Hematopoietic multipotent progenitor cell treated with erythropoietin and hydrocortisone succinate and interleukin-3 and kit ligand, for 17 days (in vitro differentiated cells): ENCODE results near the gene SIDT2.

Experiments
- DNase-seq: peaks from one replicate; pipeline ENCODE4 v3.0.0-alpha.2; 2015; ENCODE audit warnings: low spot score

SIDT2 gene

GRCh38 chr11:117189191-117189940, 10.8 kb downstream of the SIDT2 start:
- no peak for DNase-seq

DNA sequence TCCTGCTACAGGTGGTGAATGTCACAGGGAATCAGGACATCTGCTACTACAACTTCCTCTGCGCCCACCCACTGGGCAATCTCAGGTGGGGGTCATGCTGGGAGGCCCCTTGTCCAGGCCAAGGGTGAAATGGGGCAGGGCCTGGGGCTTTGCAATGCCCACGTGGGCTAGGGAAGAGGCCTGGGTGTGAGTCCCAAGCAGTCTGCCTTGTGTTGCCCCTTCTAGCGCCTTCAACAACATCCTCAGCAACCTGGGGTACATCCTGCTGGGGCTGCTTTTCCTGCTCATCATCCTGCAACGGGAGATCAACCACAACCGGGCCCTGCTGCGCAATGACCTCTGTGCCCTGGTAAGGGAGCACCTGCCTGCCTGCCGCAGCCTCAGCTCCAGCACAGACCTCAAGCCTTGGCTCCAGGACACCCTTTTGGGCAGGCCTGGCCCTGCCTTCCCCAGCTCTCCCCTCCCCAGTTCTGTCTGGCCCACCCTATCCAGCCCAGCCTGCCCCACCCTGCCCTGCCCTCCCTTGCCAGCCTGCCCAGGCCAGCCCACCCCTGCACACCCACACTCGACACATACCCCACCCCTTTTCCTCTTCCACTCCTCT, 11.5 kb downstream of the SIDT2 start:
- no peak for DNase-seq

DNA sequence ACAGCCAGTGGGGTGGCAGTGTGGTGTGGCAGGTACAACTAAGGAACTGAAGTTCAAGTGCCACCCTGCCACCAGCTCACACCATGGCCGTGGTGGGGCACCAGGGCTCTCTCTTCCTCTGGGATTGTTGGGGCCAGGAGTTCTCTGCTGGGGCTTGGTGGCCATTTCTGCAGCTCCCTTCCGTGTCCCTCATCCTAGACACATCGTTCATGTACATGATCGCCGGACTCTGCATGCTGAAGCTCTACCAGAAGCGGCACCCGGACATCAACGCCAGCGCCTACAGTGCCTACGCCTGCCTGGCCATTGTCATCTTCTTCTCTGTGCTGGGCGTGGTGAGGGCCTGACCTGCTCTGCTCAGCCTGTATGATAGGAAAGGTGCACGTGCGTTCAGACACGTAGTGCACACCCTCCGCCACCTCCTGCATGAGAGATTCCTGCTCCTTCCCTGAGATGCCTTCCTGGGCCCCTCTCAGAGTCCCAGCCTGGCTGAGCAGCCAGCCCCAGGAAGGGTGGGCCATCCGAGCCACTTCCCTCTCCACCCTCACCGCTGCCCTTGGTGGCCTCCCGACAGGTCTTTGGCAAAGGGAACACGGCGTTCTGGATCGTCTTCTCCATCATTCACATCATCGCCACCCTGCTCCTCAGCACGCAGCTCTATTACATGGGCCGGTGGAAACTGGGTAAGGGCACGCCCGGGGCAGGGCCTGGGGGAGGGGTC, 13.3 kb downstream of the SIDT2 start:
- no peak for DNase-seq

DNA sequence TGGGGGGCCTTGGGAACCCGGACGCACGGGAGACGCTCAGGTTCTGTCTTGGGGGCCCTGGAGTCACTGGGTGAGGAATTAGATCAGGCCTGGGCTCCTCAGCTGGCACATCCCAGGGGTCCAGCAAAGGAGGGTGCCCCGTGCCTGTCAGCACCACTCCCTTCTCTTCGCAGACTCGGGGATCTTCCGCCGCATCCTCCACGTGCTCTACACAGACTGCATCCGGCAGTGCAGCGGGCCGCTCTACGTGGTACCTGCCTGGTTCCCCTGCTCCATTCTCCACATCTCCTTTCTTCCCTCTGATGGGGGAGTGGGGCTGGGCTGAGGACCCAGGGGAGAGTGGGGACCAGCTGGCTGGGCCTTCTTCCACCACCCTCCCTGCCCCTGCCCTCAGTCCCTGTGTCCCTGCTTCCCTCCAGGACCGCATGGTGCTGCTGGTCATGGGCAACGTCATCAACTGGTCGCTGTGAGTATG, 13.9 kb downstream of the SIDT2 start:
- no peak for DNase-seq

DNA sequence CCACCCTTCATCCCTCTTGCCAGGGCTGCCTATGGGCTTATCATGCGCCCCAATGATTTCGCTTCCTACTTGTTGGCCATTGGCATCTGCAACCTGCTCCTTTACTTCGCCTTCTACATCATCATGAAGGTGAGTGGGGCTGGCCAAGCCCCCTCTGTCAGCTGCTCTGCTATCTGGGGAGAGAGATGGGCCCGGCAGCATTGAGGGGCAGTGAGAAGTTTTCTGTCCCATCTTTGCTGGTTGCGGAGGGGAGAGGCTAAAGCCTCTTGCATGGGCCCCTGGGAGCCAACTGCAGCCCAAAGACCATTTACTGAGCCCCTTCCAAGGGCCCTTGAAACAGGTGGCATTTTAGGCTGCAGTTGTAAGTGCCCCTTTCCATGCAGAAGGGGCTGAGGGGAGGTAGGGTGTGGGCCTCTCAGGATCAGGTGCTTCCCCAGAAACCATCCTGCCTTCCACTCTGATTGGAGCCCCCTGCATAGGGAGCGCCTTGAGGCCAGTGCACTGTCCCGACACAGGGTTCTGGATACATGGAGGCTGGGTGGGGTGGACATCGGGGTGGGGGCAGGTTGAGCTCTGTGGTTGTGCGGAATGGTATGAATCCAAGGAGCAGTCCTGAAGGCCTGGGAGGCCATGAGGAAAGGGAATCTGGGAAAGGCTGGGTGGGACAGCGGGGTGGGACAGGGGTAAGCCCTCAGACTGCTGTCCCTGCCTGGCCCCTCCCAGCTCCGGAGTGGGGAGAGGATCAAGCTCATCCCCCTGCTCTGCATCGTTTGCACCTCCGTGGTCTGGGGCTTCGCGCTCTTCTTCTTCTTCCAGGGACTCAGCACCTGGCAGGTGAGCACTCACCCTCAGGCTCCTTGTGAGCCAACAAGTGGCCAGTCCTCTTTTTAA, 14.8 kb downstream of the SIDT2 start:
- no peak for DNase-seq

- DNase-seq = no peak
Measured at GRCh38 chr11:117194267-117194666, 15.7 kb downstream of the SIDT2 start.

GRCh38 chr11:117195258-117195657, 16.7 kb downstream of the SIDT2 start:
- DNase-seq = no peak

DNA sequence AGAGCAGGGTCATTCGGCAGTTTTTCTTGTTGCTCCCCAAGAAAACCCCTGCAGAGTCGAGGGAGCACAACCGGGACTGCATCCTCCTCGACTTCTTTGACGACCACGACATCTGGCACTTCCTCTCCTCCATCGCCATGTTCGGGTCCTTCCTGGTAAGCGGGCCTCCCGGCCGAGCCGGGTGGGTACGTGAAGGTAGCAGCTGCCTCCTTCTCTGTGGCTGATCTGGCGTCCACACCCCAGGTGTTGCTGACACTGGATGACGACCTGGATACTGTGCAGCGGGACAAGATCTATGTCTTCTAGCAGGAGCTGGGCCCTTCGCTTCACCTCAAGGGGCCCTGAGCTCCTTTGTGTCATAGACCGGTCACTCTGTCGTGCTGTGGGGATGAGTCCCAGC, 17.2 kb downstream of the SIDT2 start:
- DNase-seq = no peak

DNA sequence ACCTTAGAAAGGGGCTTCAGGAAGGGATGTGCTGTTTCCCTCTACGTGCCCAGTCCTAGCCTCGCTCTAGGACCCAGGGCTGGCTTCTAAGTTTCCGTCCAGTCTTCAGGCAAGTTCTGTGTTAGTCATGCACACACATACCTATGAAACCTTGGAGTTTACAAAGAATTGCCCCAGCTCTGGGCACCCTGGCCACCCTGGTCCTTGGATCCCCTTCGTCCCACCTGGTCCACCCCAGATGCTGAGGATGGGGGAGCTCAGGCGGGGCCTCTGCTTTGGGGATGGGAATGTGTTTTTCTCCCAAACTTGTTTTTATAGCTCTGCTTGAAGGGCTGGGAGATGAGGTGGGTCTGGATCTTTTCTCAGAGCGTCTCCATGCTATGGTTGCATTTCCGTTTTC, 18.5 kb downstream of the SIDT2 start:
- DNase-seq = no peak

DNA sequence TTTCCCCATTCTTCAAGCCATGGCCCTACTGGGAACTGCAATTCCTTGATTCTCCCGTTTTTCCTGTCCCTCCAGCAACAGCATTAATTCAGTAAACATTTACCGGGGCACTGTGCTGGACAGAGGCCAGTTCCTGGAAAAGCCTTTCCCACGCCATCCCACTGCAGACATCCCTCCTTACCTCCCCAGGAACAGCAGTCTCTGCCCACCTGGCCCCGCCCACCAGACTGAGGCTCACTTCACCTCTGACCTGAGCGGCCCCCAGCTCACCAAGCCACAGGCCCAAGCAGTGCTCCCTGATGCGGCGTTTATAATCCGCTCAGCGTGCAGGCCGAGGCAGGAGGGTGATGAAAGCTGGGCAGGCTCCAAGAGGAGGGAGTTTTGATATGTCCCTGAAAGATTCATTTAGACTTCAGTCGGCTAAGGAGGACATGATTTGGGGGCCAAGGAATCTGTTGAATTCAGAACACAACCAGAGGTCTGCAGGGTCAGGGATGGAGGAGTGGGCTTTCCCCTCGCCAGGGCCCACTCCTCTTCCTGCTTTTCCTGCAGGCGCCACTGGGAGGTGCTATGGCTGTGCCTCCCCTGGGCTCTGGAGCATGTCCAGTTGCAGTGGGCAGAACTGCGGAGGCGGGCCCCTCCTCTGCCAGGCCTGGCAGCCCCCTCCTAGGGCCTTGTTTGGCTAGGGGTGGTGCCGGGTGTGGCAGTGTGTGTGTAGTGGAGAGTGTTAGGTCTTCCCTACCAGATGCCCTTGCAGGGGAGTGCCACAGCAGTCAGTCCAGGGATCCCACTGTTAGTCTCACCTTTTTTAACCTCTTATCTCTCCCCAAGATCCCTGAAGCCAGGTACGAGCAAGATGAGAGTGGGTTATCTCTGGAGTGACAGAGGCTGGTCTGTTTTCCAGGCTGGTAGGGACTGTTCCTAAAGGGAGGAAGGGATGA, 19.2 kb downstream of the SIDT2 start:
- DNase-seq = no peak

DNA sequence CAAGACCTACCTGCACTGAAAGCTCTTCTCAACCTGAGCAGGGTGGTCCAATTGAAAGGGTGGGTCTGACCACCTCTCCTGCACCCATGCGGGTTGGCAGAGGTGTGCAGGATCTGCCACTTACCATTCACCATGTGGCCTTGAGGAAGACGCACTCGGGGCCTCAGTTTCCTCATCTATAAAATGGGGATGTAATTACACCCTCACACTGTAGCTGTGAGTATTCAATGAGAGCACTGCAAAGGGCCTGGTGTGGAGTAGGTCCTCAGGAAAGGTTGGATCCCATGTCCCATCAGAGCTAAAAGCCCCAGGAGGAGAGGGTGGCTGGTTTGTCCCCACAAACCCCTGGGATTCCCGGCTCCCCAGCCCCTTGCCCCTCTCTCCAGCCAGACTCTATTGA, 20.1 kb downstream of the SIDT2 start:
- DNase-seq = no peak

DNA sequence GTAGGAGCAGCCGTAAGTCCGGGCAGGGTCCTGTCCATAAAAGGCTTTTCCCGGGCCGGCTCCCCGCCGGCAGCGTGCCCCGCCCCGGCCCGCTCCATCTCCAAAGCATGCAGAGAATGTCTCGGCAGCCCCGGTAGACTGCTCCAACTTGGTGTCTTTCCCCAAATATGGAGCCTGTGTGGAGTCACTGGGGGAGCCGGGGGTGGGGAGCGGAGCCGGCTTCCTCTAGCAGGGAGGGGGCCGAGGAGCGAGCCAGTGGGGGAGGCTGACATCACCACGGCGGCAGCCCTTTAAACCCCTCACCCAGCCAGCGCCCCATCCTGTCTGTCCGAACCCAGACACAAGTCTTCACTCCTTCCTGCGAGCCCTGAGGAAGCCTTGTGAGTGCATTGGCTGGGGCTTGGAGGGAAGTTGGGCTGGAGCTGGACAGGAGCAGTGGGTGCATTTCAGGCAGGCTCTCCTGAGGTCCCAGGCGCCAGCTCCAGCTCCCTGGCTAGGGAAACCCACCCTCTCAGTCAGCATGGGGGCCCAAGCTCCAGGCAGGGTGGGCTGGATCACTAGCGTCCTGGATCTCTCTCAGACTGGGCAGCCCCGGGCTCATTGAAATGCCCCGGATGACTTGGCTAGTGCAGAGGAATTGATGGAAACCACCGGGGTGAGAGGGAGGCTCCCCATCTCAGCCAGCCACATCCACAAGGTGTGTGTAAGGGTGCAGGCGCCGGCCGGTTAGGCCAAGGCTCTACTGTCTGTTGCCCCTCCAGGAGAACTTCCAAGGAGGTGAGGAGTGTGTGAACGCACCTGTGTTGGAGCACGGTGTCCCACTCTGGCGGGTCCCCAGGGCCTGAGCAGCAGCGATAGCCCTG, 20.7 kb downstream of the SIDT2 start, which contains the start of gene TAGLN:
TSS of gene TAGLN (plus strand) at position 318 of the 863 bp plus-strand sequence. CDS start 3,644 bp downstream, outside the sequence.
- no peak for DNase-seq

DNA sequence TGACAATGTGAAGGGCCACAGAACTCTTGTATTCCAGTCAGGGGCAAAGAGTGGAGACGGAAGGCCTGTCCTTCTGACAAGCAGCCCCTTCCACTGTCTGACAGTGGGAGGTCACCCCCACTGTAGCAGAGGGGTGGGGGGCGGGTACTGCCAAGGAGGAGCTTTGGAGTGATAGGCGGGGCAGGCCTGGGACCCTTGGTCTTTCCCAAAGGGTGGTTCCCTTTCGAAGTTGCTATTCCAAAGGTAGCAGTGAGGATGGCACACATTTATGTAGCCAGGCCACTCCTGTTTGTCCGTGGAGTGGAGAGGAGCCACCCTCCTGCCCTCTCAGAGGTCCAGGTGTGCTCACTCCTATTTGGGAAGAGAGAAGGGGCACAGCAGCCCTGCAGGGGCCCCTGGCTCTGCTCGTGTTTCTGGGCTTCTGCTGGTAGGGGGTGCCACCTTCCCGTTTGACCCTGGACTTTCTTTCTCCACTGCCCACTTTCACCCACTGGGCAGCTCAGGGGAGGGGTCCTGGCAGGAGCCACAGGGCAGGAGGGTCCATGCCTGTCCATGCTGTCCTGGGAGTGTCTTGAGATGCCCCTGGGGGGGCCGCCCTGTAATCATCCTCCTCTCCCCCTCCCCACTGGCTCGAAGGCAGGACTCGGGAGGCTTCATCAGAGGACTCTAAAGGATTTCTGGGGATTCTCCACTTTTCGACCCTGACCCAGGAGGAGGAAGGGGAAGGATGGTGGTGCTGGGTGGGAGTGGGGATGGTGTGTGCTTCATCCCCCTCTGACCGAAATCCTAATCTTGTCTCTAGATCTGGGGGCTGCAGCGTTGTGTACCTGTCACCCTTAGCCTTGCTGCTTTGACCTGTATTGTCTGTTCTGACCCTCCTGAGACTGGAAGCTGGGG, 21.6 kb downstream of the SIDT2 start:
- no peak for DNase-seq

GRCh38 chr11:117200813-117201657, 22.5 kb downstream of the SIDT2 start:
- DNase-seq = no peak

DNA sequence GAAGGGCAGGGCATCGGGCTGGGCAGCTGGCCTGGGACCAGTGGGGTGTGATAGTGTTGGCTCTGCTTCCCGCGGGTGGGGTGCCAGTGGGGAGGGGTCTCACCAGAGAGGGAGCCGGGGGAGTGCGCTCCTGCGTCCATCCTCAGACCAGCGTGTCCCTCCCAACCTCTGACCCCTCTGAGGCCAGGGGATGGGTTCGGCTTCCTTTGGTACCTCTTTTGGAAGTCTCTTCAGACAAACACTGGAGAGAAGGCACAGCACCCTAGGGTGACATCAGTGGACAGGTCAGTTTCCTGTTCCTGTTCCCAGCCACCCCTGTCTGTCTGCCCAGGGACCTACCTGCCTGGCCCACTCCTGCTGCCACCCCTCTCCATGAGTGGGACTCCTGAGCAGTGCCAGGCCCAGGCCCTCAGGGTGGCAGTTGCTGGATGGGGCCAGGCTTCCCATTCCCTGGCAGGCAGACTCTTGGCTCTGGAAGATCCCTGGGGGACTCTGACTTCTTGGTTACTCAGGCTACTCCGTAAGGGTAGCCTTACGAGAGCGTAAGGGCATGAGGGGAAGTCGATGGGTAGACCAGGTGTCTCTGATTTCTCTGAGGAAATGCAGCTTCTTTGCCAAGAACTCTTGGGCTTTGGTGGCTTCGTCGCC, 23.2 kb downstream of the SIDT2 start:
- DNase-seq = no peak

DNA sequence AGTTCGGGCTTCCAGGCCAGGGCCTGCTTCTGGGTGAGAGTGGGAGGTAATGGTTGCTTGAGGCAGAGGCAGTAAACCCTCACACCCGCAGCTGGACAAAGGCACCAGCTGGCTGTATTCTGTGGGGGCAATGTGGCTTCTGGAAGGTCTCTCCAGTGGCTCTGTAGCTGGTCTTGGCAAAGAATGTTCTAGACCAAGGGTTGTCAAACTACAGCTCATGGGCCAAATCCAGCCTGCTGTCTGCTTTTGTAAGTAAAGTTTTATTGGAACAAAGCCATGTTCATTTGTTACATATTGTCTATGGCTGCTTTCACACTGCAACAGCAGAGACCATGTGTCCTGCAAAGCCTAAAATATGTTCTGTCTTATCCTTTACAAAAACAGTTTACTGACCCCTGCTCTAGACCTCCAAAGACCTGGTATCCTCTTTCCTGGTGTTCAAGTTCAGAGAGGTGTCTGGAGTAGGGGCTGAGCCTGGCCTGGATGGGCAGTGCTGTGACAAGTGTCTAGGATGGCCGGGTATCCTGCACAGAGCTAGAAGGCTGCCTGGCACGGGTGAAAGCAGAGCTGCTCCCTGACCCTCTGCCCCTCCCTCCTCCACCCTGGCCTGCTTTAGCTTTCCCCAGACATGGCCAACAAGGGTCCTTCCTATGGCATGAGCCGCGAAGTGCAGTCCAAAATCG, 24.0 kb downstream of the SIDT2 start:
- DNase-seq = no peak

DNA sequence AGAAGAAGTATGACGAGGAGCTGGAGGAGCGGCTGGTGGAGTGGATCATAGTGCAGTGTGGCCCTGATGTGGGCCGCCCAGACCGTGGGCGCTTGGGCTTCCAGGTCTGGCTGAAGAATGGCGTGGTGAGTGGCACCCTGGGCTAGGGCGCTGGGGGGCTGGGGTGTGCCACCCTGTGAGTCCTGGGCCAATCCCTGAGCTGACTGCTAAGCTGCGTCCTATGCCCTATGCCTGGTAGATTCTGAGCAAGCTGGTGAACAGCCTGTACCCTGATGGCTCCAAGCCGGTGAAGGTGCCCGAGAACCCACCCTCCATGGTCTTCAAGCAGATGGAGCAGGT, 24.5 kb downstream of the SIDT2 start:
- no peak for DNase-seq
